Islet of Langerhans (tissue), 1 donor: Measurements from ENCODE around the gene LTB4R2.
"Not testable (repeated sequence)": the region's sequence is repeated elsewhere in the genome, so short reads cannot be mapped to it uniquely, and the experiment has no call there.

ENCODE experiments used
- FAIRE-seq: peaks from one replicate; lab custom pipeline; 2011; peaks lifted over from hg19 to GRCh38; lab: Jason Lieb, UNC

The LTB4R2 gene

GRCh38 chr14:24340606-24341005 lies 30.7 kb downstream of the LTB4R2 start:
- no peak for FAIRE-seq

GRCh38 chr14:24342889-24343288 lies 32.9 kb downstream of the LTB4R2 start:
- FAIRE-seq, result no peak

DNA sequence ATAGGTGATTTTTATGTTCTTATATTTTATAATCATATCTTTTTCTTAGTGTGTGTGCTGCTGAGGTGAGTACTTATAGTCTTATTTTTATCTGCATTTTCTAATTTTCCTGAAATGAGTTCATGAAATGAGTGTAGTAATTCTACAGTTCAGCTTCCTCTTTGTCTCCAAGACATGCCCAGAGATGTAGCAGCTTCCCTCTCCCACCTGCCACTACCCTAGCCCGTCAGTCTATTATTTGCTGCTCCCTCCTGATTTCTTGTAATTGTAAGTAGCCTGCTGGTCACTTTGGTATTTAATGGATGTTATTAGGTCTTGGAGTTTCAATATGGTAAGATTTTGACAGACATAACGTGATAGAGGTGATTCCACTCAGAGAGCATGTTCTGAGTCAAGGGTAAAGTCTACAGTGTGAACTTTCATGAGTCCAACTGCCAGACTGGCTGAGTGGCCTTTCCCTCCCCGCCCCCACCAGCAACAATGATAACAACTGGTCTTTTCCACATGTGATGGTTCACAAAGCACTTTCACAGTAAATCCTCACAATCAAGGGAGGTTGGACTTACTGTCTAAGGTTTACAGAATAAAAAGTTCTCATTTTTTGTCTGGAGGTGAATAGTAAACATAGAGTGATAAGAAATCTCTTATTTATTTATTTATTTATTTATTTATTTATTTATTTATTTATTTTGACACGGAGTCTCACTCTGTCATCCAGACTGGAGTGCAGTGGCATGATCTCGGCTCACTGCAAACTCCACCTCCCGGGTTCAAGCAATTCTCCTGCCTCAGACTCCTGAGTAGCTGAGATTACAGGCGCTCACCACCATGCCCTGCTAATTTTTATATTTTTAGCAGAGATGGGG lies 34.1 kb downstream of the LTB4R2 start:
- FAIRE-seq, result no peak

DNA sequence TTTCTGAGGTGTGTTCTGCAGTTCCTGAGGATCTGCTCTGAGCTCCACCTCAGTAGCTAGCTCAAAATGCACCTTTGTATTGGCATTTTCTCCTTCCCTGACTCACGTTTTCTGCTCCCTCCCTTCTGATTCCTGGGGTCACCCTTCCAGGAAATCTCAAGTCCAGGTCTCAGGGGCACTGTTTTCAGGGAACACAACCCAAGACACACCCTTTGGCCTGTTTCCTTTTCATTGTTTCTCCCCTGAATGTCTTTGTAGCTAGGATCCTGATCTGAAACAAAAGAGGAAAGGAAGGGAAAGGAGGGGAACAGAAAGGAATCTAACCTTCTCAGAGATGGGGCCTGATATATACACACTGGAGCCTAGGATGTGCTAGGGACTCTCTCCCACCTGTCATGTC lies 37.2 kb downstream of the LTB4R2 start:
- FAIRE-seq, result no peak

GRCh38 chr14:24348186-24348585 lies 38.2 kb downstream of the LTB4R2 start:
- no peak for FAIRE-seq

DNA sequence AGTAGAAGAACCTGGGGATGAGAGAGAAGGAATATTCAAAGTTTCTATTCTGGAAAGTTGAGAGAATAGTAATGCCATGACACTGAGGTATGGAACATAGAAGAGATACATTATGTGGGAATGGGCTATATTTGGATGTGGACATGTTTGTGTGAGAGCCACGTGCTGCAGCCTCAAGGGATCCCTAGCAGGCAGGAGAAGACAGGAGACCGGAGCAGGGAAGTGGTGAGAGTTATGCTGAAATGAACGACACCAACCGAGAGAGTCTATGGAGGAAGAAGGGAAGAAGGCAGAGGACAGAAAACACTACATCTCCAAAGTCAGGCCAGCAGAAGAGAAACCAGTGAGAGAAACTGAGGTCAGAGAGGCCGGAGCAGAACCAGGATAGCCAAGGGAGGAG lies 39.8 kb downstream of the LTB4R2 start:
- no peak for FAIRE-seq

- no peak for FAIRE-seq
Measured at GRCh38 chr14:24351517-24351916, 41.6 kb downstream of the LTB4R2 start.

DNA sequence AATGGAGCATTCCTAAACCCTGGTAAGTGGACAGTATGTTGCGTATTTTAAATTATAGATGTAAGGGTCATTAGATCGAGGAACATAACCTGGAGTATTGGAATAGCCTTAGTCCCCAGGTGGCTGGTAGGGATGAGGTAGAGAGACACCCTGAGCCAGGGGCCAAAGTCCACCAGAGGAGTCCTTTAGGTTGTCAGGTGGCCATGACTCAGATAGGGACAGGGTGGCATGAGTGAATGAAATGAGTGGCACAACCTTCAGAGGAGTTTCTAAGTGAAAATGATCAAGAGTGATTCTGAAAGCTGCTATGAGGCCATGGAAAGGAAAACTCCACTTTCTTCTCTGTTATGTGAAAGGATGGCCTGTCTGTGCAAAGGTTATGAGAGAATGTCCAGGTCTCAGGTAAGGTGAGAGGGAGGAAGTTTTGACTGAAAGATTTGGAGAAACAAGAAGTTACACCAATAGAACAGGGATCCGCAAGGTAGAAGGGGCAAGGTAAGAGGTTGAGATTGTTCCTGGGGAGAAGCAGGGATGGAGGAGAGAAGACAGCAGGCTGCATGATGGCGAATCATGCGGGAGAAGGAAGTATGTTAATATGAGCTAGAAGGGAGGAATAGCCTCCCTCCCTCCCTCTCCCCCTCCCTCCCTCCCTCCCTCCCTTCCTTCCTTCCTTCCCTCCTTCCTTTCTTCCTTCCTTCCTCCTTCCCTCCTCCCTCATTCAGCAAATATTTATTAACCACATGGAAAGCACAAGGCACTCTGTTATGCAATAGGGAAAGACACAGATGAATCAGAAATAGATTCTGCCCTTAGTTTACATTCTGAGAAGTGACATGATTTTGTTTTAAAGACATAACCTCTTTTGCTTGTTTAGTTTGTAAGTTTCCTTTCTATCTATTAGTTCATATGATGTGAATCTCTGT lies 43.9 kb downstream of the LTB4R2 start:
- no peak for FAIRE-seq

GRCh38 chr14:24354482-24354825 lies 44.5 kb downstream of the LTB4R2 start:
- not testable (repeated sequence) for FAIRE-seq

DNA sequence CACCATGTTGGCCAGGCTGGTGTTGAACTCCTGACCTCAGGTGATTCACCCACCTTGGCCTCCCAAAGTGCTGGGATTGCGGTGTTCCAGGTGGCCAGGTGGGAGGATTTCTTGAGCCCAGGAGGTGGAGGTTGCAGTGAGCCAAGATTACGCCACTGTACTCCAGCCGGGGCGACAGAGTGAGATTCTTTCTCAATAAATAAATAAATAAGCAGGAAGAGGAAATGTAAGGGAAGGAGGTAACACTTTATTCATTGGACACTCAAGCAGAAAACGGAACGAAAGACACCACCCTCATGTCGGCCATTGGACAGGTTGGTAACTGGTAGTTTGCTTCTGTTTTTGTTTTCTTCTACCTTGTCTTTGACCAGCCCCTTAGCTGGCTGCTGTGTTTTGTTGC lies 45.1 kb downstream of the LTB4R2 start:
- no peak for FAIRE-seq

- FAIRE-seq, result no peak
Measured at GRCh38 chr14:24356208-24356607, 46.3 kb downstream of the LTB4R2 start.

DNA sequence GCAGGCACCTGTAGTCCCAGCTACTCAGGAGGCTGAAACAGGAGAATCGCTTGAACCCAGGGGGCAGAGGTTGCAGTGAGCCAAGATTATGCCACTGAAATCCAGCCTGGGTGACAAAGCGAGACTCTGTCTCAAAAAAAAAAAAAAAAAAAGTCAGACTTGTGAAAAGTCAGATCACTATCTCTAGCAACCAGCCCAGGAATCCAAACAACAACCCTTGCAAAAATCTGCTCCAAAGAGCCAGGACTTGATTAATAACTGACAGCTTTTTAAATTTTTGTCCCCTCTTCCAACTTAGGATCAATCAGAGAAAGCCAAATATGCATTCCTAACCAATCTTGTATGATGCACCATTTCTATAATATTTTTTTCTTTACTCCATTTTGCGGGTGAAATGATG lies 50.3 kb downstream of the LTB4R2 start:
- no peak for FAIRE-seq

DNA sequence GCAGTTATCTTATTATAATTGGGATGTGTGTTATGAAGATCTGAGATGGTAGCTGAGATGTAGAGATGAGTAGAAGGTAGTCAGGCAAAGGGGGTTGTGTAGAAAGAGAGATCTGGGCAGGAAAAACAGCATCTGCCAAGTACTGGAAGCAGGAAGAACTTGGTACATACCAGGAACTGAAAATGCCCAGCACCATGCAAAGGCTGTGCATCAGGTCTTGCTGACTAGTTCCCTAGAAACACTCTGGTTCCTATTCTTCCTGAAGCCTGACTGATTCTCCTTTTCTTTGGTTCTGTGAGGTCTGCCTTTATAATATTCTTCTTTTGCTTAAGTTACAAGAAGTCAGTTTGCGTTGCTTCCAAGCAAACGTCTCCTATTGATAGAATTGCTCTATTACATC lies 51.4 kb downstream of the LTB4R2 start:
- FAIRE-seq, result no peak
